ENCODE results near the gene NOS3. TPM values are rescaled to one million over a fixed set of nuclear protein-coding genes. Genes with fewer than 3 reads are reported as not detected.
A peak's percentile ranks its signal among the peaks of the same experiment; 100 is the strongest.

NOS3 gene
- polyA plus RNA-seq, 1 of the 3 experiments (the other 2 are of a cell fraction), result 0.41 TPM

GRCh38 chr7:151048911-151049463, 58.2 kb downstream of the NOS3 start (continued):
- TF ChIP-seq ZBTB33 (IDR thresholded peaks at IDR 0.05; ENCODE audit: borderline replicate concordance, low read depth), result no peak
- no peak for TF ChIP-seq FOSL2 (IDR thresholded peaks at IDR 0.05; ENCODE audit: borderline replicate concordance, low read depth)
- TF ChIP-seq EZH2phosphoT487 (IDR thresholded peaks at IDR 0.05; ENCODE audit: borderline replicate concordance, low read depth), result no peak
- no peak for TF ChIP-seq NFIC (IDR thresholded peaks at IDR 0.05; ENCODE audit: borderline replicate concordance)
- TF ChIP-seq FOXM1 (IDR thresholded peaks at IDR 0.05; ENCODE audit: low read depth), result no peak

GRCh38 chr7:151051108-151051507, 60.3 kb downstream of the NOS3 start:
- H3K4me3 ChIP-seq (ENCODE audit: low read depth in 2 of 2, low read length in 1 of 2), result no peak overlapping the region
- ChIA-PET CTCF (interaction anchor here (1.1 kb wide), 1 partner anchor 34 kb away, joined by 3 read pairs; no protein-coding TSS in a partner anchor), POLR2A (no interaction called here)
- H3K27ac ChIP-seq (ENCODE audit: low read depth in 2 of 2, low read length in 1 of 2), result no peak overlapping the region
- H3K9ac ChIP-seq, result no peak overlapping the region
- no peak for DNase-seq
- H3K36me3 ChIP-seq (replicated peaks in 1 of 2; ENCODE audit: control insufficient read depth in 1 of 2, insufficient read depth in 2 of 2, low read length in 1 of 2), result peaks cover 3 to 40% of the 10 kb centered on the region in 2 experiments
- peaks cover 6% of the 10 kb centered on the region; the same call in 1 of the 2 replicates for H3K79me2 ChIP-seq (ENCODE audit: insufficient read depth)
- no peak overlapping the region for H3K4me2 ChIP-seq
- peaks cover 13 to 34% of the 10 kb centered on the region in 2 experiments for H3K4me1 ChIP-seq (ENCODE audit: control insufficient read depth in 1 of 2, insufficient read depth in 2 of 2, low read depth in 1 of 2, low read length in 1 of 2)
- H3K9me3 ChIP-seq, result no peaks in the 10 kb centered on the region
- no peaks in the 10 kb centered on the region for H4K20me1 ChIP-seq (ENCODE audit: insufficient read depth)
- H2AFZ ChIP-seq (ENCODE audit: low read depth), result no peak overlapping the region
- H3K9me2 ChIP-seq, result no peaks in the 10 kb centered on the region
- H3K27me3 ChIP-seq (ENCODE audit: insufficient read depth), result no peaks in the 10 kb centered on the region
- WGBS (ENCODE audit: low lambda C conversion rate), result 81% methylated on average over 7 of the region's 50 CpGs
- TF ChIP-seq SMC3 (IDR thresholded peaks at IDR 0.05; ENCODE audit: low read depth, low read length) (no peak), POLR2AphosphoS5 (IDR thresholded peaks at IDR 0.05; ENCODE audit: low read depth, low read length) (no peak), TCF12 (IDR thresholded peaks at IDR 0.05) (no peak), REST (IDR thresholded peaks at IDR 0.05; ENCODE audit: low read depth, low read length) (peak; percentile 65; the same call in 1 of the 2 replicates), ZBTB33 (IDR thresholded peaks at IDR 0.05; ENCODE audit: borderline replicate concordance, low read depth) (no peak), EZH2phosphoT487 (IDR thresholded peaks at IDR 0.05; ENCODE audit: borderline replicate concordance, low read depth) (no peak), USF2 (IDR thresholded peaks at IDR 0.05; ENCODE audit: borderline replicate concordance, low read depth, low read length) (no peak), RFX5 (IDR thresholded peaks at IDR 0.05; ENCODE audit: low read length) (no peak)
- peaks cover 17% of the 10 kb centered on the region for H3F3A ChIP-seq (replicated peaks; ENCODE audit: insufficient read depth)
